Retinal pigment epithelial cell (primary cell): Measurements from ENCODE around the gene TBC1D17.

Experiments used
- DNase-seq: peaks from one replicate; pipeline ENCODE4 v3.0.0-alpha.2; 2010; ENCODE audit warnings: low read depth
- H3K4me3 ChIP-seq: 2 replicates; pipeline ENCODE4 v1.5.1; 2011; ENCODE audit warnings: mild to moderate bottlenecking, low read length, control low read depth, moderate library complexity
- TF ChIP-seq, protein P1 (sequence below): conservative IDR thresholded peaks from 2 replicates; pipeline ENCODE4 v1.5.1; 2011; ENCODE audit warnings: low read depth, low read length, control low read depth, inconsistent platforms

The TBC1D17 gene

DNA sequence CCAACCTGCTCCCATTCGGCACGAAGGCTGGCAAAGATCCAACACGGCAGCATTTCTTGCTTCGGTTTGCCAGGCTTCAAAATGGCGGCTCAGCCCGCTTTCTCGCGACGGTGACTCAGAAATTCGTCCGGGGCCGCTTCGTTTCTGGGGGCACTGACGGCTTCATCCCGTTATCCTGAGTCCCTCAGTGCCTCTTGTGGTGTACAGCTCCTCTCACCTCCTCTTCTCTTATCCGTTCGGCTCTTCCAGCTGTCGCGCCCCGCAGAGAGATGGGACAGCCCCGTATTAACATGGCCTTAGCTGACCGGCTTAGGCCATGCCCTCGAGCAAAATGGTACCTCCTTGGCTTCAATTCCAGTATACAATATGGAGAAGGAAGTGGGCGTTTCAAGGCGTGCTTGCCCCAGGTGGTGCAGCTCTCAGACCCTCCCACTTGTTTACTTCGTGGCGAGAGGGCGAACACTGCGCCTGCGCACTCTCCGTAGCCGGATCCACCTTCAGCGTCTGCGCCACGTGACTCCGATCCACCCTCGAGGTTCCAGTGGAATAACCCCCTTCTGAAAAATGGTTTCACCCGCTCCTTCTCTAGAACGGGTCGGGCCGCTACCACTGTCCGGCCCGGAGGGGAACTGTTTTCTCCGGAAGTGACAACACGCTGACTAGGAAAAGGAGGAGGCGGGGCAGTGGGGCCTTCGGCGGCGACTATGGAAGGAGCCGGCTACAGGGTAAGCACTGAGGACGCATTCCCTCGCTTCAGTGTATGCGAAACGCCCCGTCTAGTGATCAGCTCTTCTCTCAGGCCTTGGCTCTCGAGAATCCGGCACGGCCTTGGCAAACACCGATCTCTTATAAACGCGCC is at the start of gene TBC1D17, which contains the start of gene AKT1S1:
TSS of gene TBC1D17 (plus strand) at position 683 of the 859 bp plus-strand sequence. CDS start at position 705, 22 bp downstream.
TSS of gene AKT1S1 (minus strand) at position 336 of the 859 bp plus-strand sequence. CDS start 4,060 bp downstream, outside the sequence.
- H3K4me3 ChIP-seq = peak within 1 kb of the TSS; percentile 99
- peak; percentile 100 for DNase-seq
- TF ChIP-seq, protein P1, sequence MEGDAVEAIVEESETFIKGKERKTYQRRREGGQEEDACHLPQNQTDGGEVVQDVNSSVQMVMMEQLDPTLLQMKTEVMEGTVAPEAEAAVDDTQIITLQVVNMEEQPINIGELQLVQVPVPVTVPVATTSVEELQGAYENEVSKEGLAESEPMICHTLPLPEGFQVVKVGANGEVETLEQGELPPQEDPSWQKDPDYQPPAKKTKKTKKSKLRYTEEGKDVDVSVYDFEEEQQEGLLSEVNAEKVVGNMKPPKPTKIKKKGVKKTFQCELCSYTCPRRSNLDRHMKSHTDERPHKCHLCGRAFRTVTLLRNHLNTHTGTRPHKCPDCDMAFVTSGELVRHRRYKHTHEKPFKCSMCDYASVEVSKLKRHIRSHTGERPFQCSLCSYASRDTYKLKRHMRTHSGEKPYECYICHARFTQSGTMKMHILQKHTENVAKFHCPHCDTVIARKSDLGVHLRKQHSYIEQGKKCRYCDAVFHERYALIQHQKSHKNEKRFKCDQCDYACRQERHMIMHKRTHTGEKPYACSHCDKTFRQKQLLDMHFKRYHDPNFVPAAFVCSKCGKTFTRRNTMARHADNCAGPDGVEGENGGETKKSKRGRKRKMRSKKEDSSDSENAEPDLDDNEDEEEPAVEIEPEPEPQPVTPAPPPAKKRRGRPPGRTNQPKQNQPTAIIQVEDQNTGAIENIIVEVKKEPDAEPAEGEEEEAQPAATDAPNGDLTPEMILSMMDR = no peak

GRCh38 chr19:49829200-49829599 is 48.3 kb upstream of the TBC1D17 start:
- no peak overlapping the region for H3K4me3 ChIP-seq
- no peak for DNase-seq
- TF ChIP-seq, protein P1 = no peak

GRCh38 chr19:49829721-49830120 is 47.8 kb upstream of the TBC1D17 start:
- TF ChIP-seq, protein P1 = no peak
- DNase-seq = no peak
- H3K4me3 ChIP-seq = no peak overlapping the region

- TF ChIP-seq, protein P1 = no peak
- H3K4me3 ChIP-seq = no peak overlapping the region
- DNase-seq = no peak
Observed at GRCh38 chr19:49830766-49831165, 46.7 kb upstream of the TBC1D17 start.

GRCh38 chr19:49831592-49831991 is 45.9 kb upstream of the TBC1D17 start:
- DNase-seq = no peak
- no peak overlapping the region for H3K4me3 ChIP-seq
- TF ChIP-seq, protein P1 = no peak

- TF ChIP-seq, protein P1 = no peak
- no peak overlapping the region for H3K4me3 ChIP-seq
- no peak for DNase-seq
Observed at GRCh38 chr19:49832556-49832955, 44.9 kb upstream of the TBC1D17 start.

- TF ChIP-seq, protein P1 = no peak
- H3K4me3 ChIP-seq = no peak overlapping the region
- DNase-seq = no peak
Observed at GRCh38 chr19:49833599-49833998, 43.9 kb upstream of the TBC1D17 start.
